Mucosa of descending colon (tissue), 3 donors: ENCODE results near the gene ARL15. TPM values are rescaled to one million over a fixed set of nuclear protein-coding genes. Genes with fewer than 3 reads are reported as not detected.

ENCODE experiments used
- ATAC-seq: fragments of 200-7000 bp; cut with Tn5 transposase; one replicate; pipeline ENCODE4 v1.9.1; 2020; ENCODE audit warnings: mild to moderate bottlenecking, moderate library complexity
- DNase-seq, 3 donors: peaks; one replicate each; pipeline ENCODE4 v3.0.0-alpha.2; 2020
- H3K36me3 ChIP-seq: fragments of 200-600 bp; one replicate; pipeline ENCODE4 v1.8.0; 2021; ENCODE audit warnings: low read depth, mild to moderate bottlenecking
- H3K4me1 ChIP-seq: fragments of 200-600 bp; one replicate; pipeline ENCODE4 v1.8.0; 2021; ENCODE audit warnings: low read depth, mild to moderate bottlenecking
- H3K4me3 ChIP-seq: fragments of 200-600 bp; one replicate; pipeline ENCODE4 v1.8.0; 2021; ENCODE audit warnings: mild to moderate bottlenecking
- H3K9me3 ChIP-seq: fragments of 200-600 bp; one replicate; pipeline ENCODE4 v1.8.0; 2021; ENCODE audit warnings: mild to moderate bottlenecking
- CTCF ChIP-seq: fragments of 200-600 bp; IDR thresholded peaks from one replicate; pipeline ENCODE4 v1.8.0; 2022; ENCODE audit warnings: antibody characterized with exemption, mild to moderate bottlenecking
- intact Hi-C, 2 donors: fragments of 100-400 bp; cut with DNase I in 1 of 2; cut with micrococcal nuclease in 1 of 2; formaldehyde crosslinking; loops; one replicate each; pipeline versions ENCODE4 v1.11.0 to v1.11.1; 2022; cut with DNase I, micrococcal nuclease
- total RNA-seq, 3 donors: library from RNA; stranded (reverse); fragmentation: NEBNext Ultra II Directional in 2 of 3; extraction: Animal tissue kit (Norgen Biotek cat#: 25700) in 2 of 3; gene quantifications; one replicate each; pipeline versions ENCODE4 v1.2.1 to v1.2.4, GENCODE V29; 2021 to 2023
- donor health status: DM: no; HTN: no; CAD: no; lungs with moderate emphysema.
- donor health status: DM: no; HTN: no; CAD: no.
- donor health status: DM: no; HTN: yes; CAD: no.

ARL15 gene
- total RNA-seq, 3 donors from 2014 or later = 21.2 to 34.8 (median 30.1) TPM

DNA sequence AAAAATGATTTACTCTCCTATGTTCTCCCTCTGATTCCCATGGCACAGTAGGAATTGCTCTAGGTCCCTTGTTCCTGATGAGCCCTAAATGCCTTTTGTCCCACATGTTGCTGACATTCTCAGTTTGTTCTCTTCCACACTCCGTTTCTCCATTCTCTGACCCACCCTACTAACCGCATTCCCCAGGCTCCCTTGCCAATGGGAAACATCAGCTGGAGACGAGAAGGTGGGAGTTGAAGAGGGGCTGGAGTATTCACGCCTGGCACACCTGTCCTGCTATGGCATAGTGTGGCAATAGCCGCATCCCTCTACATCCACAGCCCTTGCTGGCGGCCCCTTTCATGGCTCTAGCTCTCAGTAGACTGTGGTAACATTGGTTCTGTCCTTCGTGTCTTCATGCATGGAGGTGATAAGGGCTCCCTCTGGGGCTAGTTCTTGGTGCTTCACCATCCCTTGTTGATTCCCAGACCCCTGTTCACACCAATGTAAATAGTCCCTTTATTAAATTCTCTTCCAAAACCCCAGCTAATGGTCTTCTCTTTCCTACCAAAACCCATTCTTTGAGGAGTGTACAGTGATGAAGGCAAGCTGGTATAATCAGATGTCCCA is 16.4 kb upstream of the ARL15 start:
- TF ChIP-seq CTCF = no peak
- Histone ChIP-seq H3K36me3 (no peaks in the 10 kb centered on the region), H3K4me1 (no peaks in the 10 kb centered on the region), H3K9me3 (no peaks in the 10 kb centered on the region), H3K4me3 (no peak overlapping the region)
- DNase-seq (no peak), ATAC-seq (no peak)
- intact Hi-C loops = no loop called here

DNA sequence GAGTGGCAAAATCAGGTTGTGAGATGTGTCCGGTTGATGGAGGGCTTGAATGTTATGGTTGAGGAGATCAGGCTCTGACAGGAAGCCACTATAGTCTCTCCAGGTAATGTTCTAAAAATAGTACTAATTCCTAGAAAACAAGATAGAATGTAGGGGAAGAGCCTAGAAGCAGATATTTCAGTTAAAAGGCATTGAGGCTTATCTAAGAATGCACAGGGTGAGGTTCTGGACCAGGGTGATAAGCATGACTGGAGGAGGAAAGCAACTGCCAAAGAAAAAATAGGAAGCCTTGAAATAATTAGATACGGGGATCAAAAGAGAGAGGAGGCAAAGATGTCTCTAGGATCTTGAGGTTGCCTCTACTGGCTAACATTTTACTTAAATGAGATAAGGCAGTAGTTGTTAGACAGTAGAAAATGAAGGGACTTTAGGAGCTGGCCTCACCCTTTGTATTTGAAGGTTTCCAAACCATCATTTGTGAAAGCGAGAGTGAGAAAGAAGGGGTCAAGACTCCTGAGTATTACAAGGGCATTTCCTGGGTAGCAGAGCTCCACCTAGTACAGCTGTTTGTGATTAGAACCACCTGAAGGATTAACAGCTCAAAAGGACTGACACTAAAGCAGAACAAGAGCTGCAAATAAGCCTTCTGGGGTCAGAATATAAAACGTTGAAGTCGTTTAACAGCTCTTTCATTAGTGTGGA is 15.4 kb upstream of the ARL15 start:
- H3K4me1 ChIP-seq = no peaks in the 10 kb centered on the region
- no peaks in the 10 kb centered on the region for H3K36me3 ChIP-seq
- no peak overlapping the region for H3K4me3 ChIP-seq
- no peak for DNase-seq
- no peaks in the 10 kb centered on the region for H3K9me3 ChIP-seq
- intact Hi-C loops = no loop called here
- no peak for TF ChIP-seq CTCF
- no peak for ATAC-seq

DNA sequence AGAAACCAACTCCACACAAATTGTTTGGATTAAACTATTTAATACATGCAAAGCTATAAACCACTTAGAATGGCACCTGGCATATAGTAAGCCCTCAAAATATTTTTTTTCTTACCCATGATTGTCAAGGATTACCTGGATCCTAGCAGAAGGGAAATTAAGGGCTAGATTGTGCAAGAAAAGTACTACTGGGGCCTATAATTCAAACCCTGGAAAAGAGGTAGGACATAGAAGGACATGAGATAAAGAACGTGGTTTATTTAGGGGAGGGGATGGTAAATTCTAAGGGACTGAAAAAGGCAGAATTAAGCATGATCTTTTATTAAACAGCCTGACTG is 14.9 kb upstream of the ARL15 start:
- ATAC-seq (no peak), DNase-seq (no peak)
- Histone ChIP-seq H3K9me3 (no peaks in the 10 kb centered on the region), H3K36me3 (no peaks in the 10 kb centered on the region), H3K4me1 (no peaks in the 10 kb centered on the region), H3K4me3 (no peak overlapping the region)
- intact Hi-C loops = no loop called here
- TF ChIP-seq CTCF = no peak

DNA sequence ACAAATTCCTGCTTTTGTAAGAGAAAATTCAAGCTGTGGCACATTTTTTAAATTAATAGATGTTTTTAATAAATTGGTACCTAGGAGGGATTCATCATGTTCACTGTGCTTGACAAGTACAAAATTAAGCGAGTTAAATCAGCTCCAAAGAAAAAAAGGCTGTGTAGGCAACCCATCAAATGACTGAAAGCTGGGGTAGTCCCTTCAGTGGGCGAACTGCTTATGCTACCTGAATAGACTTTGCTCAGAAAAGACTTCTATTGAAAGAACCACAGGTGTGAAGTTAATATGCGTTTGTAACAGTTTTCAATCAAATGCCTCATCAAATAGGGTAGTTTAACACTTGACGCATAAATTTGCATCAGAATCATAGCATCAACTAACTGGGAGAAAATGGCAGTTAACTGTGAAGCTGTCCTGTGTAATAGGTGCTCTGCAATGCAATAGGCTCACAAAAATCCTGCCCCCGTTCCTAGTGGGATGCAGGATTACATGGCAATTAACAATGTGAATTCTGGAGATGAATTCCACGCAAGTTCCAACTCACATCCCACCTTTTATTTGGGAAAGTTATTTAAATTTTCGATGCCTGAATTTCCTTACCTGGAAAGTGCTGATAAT is 14.4 kb upstream of the ARL15 start:
- ATAC-seq (no peak), DNase-seq (no peak)

DNA sequence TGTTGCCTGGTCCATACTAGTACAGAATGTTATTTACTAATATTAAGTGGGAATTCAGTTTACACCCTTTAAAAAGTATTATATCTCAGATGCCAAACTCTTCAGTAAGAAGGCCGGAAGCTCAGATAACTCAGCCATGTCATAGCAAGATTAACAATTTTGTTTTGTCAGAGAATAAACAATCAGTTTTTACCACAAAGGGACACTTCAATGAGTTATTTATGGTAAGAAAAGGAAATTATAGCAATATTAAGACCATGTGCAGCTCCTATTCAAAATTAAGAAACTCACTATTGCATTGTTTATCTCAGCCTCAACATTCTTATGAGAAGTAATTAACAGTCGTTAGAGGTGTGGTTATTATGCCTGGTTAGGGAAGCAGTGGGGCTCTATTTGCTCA is 13.1 kb upstream of the ARL15 start:
- no peak for ATAC-seq
- intact Hi-C loops = no loop called here
- no peaks in the 10 kb centered on the region for H3K4me1 ChIP-seq
- TF ChIP-seq CTCF = no peak
- H3K36me3 ChIP-seq = no peaks in the 10 kb centered on the region
- no peaks in the 10 kb centered on the region for H3K9me3 ChIP-seq
- no peak overlapping the region for H3K4me3 ChIP-seq
- no peak for DNase-seq

More for the DNA sequence above, 14.4 kb upstream of the ARL15 start:
- H3K36me3 ChIP-seq = no peaks in the 10 kb centered on the region
- no peaks in the 10 kb centered on the region for H3K9me3 ChIP-seq
- TF ChIP-seq CTCF = no peak
- no peak overlapping the region for H3K4me3 ChIP-seq
- no peaks in the 10 kb centered on the region for H3K4me1 ChIP-seq
- intact Hi-C loops = no loop called here
